A549 (cell line): ENCODE measurements around the gene MACF1.

Source experiments
- CHD2 ChIP-seq: fragments of 150-350 bp; IDR thresholded peaks from 2 replicates; pipeline ENCODE4 v1.6.1; 2014; ENCODE audit warnings: low read length; ENCODE audit not compliant: partially characterized antibody
- EP300 ChIP-seq, 2 experiments: fragments of >200 bp; sonication (Bioruptor Twin); formaldehyde crosslinking; IDR thresholded peaks; 2 replicates in 1 of 2; 3 replicates in 1 of 2; pipeline ENCODE4 v1.6.1; 2016 to 2017
- MYC ChIP-seq: IDR thresholded peaks from 2 replicates; pipeline ENCODE4 v1.6.1; 2012; ENCODE audit warnings: mild to moderate bottlenecking, inconsistent platforms, low read length, improper control_type of control experiment, borderline replicate concordance
- POLR2A ChIP-seq: IDR thresholded peaks from 2 replicates; pipeline ENCODE4 v1.6.1; 2012; ENCODE audit warnings: mild to moderate bottlenecking, low read length
- RAD21 ChIP-seq, 2 experiments: fragments of >200 bp in 1 of 2; sonication (Bioruptor Twin) in 1 of 2; formaldehyde crosslinking in 1 of 2; IDR thresholded peaks in 1 of 2; conservative IDR thresholded peaks in 1 of 2; 2 replicates in 1 of 2; 3 replicates in 1 of 2; pipeline ENCODE4 v1.6.1; 2012 to 2018; ENCODE audit warnings: inconsistent platforms in 1 of 2
- ZC3H11A ChIP-seq: fragments of 450-650 bp; IDR thresholded peaks from 2 replicates; pipeline ENCODE4 v1.6.1; 2014; ENCODE audit warnings: antibody characterized with exemption, mild to moderate bottlenecking
- ZFP36 ChIP-seq: fragments of 450-650 bp; IDR thresholded peaks from 2 replicates; pipeline ENCODE4 v1.6.1; 2014; ENCODE audit warnings: borderline replicate concordance; ENCODE audit not compliant: partially characterized antibody
- TF ChIP-seq, protein P1 (sequence below): fragments of >200 bp; sonication (Bioruptor Twin); formaldehyde crosslinking; IDR thresholded peaks from 3 replicates; pipeline ENCODE4 v1.5.1; 2016

DNA sequence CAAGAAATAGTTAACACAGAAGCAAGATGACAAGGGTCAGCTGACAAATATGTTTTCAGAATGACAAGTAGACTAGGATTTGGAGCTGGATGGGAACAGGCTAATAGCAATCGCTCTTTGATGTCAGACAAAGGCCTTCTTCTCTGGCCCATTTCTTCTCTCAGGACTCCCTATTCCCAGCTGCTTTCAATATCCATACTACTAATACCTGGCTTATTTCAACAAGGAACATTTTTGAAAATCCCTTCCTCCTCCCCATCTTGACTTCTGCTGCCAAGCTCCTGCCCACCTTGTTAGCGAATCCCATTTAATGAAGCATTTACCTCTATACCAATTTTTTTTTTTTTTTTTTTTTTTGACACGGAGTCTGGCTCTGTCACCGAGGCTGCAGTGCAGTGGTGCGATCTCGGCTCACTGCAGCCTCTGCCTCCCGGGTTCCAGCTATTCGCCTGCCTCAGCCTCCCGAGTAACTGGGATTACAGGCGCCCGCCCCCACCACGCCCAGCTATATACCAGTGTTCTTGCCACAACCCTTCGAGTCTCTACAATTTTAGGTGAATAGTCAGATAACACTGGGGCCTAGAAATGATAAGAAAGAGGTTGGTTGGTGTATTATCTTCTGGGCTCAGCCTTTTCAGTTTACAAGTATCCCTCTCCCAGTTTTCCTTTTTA lies 68.4 kb downstream of the MACF1 start:
- TF ChIP-seq, protein P1, sequence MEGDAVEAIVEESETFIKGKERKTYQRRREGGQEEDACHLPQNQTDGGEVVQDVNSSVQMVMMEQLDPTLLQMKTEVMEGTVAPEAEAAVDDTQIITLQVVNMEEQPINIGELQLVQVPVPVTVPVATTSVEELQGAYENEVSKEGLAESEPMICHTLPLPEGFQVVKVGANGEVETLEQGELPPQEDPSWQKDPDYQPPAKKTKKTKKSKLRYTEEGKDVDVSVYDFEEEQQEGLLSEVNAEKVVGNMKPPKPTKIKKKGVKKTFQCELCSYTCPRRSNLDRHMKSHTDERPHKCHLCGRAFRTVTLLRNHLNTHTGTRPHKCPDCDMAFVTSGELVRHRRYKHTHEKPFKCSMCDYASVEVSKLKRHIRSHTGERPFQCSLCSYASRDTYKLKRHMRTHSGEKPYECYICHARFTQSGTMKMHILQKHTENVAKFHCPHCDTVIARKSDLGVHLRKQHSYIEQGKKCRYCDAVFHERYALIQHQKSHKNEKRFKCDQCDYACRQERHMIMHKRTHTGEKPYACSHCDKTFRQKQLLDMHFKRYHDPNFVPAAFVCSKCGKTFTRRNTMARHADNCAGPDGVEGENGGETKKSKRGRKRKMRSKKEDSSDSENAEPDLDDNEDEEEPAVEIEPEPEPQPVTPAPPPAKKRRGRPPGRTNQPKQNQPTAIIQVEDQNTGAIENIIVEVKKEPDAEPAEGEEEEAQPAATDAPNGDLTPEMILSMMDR = no peak
- no peak for TF ChIP-seq EP300 (IDR thresholded peaks at IDR 0.05)
- no peak for TF ChIP-seq POLR2A
- no peak for TF ChIP-seq MYC
- no peak for TF ChIP-seq ZC3H11A
- no peak for TF ChIP-seq ZFP36
- TF ChIP-seq CHD2 = no peak
- no peak for TF ChIP-seq RAD21 (conservative IDR thresholded peaks at IDR 0.05 in 1 of 2, IDR thresholded peaks at IDR 0.05 in 1 of 2)
